ENCODE data around the gene FGB.

FGB gene

GRCh38 chr4:154618708-154619315, 56.0 kb downstream of the FGB start:
- Mint-ChIP-seq H3K27ac (no peak overlapping the region), H3K36me3 (no peaks in the 10 kb centered on the region), H3K4me3 (no peak overlapping the region), H3K9me3 (no peaks in the 10 kb centered on the region), H3K4me1 (no peaks in the 10 kb centered on the region)
- DNase-seq (ENCODE audit: low spot score in 2 of 2): peak in 1 of 2 donors; percentile 64
- peak; percentile 69 for ATAC-seq

GRCh38 chr4:154620111-154620510, 57.3 kb downstream of the FGB start:
- H3K4me1 Mint-ChIP-seq: no peaks in the 10 kb centered on the region
- no peak overlapping the region for H3K27ac Mint-ChIP-seq
- no peak for DNase-seq (ENCODE audit: low spot score in 2 of 2)
- no peak overlapping the region for H3K4me3 Mint-ChIP-seq
- no peaks in the 10 kb centered on the region for H3K9me3 Mint-ChIP-seq
- no peaks in the 10 kb centered on the region for H3K36me3 Mint-ChIP-seq
- ATAC-seq: no peak

Measured in stimulated activated effector memory CD8-positive, alpha-beta T cell treated with anti-CD3 and anti-CD28 coated beads, Interleukin-12 subunit alpha, Interleukin-12 subunit beta, amount 100 ng/mL, for 72 hours (primary cell).